HG02588 (cell line): Measurements from ENCODE around the gene POC1A.

ENCODE experiments used
- ATAC-seq: cut with Tn5 transposase; IDR thresholded peaks from one replicate; pipeline ENCODE4 v1.9.1; 2021; ENCODE audit warnings: mild to moderate bottlenecking, moderate library complexity; ENCODE audit not compliant: unreplicated experiment

The POC1A gene

DNA sequence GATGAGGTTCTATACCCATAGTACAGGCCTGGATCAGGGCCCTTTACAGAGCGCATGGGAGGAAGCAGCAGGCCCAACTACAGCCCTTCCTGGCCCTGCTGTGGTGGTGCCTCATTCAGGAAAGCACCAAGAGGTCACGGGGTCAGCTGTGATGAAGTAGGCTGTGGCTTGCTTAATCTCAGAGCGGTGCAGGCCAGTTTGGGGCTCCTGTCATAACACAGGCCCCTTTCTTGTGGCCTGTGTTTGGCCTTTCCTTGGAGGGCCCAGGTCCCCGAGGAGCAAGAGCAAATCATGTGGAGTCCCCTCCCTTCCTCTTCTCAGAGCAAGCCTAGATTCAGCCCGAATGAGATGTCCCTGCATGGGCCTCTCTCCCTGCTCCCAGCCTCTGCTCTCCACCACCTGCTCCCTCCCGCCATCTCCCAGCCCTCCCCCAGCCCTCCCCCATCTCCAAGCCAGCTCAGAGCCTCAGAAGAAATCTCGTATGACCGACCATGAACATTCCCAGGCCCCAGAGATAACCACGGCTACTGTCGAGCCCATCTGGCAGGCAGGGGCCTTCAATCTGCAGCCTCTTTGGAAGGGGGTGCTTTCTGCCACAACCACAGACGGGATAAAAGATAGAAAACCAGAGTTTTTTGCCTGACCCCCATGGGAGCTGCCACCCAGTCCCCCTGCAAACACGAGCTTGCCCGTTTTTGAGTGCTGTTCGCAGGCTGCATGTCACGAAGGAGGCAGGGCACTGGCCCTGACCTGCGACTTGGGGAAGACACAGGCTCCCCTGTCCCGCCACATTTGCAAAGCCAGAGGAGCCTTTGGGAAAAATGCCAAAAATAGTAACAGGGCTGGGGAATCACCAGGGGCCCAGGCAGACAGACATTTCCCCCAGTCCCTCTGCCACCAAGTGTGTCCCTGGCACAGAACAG is 65.5 kb downstream of the POC1A start:
- ATAC-seq = no peak

DNA sequence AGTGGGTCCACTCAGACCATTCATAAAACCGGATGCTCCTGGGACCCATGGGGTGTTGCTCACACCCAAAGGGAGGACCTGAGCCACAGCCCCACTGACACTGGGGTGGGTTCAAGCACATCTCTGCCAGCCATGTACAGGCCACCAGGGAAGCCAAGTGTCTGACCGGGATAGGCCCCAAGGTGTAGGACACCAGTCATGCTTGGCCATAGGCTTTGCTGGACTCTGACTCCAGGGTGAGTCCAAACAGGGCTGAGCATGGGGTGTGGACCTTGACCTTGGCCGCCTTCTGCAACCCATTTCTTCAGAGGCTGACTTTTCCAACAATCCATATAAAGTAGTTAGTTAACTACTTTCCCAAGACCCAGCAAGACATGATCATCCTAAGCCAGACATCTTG is 66.5 kb downstream of the POC1A start:
- ATAC-seq = no peak

DNA sequence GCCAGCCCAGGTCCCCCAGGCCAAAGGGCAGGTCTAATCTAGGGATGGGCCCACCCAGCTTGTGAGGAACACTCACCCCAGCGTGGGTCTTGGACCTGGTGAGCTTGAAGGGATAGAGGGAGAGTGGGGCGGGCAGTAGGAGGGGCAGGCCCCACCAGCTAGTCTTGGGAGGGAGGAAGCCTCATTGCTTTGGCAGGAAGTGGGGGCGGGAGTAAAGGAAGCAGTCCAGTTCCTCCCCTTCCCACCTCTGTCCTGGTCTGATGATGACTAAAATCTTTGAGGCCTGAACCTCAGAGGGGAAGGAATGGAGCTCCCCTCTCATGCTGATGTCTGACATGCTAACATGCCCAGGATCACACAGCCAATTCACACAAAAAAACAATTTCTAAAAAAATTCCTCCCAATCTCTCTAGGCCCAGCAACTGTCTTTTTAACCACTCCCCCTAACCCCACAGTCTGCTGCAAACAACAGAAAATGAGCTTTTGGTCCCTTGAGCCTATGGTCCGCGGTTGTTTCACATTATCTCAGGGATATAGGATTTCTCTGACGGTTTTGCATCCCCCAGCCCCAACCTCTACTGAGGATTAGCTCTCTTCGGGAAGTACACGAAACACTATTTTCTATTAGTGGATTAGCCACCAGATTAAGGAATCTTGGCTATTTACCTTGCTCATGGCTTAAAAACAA is 67.1 kb downstream of the POC1A start:
- ATAC-seq = no peak

DNA sequence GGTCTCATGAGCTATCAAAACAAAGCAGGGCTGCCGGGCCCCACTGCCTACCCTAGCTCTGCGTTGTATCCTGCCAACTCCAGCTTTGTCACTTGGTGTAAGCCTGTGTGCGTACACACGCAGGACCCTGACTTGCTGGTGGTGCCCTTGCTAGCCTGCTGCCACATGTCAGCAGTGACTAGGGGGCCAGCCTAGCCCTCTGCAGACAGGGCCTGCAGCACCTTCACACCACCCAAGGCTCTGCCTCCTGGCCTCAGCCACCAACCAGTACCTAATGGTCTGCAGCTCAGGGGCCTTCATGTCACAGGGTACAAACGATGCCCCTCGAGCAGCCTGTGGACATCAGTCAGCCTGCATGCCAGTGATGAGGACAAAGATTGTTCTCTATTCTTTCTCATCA is 67.8 kb downstream of the POC1A start:
- no peak for ATAC-seq

DNA sequence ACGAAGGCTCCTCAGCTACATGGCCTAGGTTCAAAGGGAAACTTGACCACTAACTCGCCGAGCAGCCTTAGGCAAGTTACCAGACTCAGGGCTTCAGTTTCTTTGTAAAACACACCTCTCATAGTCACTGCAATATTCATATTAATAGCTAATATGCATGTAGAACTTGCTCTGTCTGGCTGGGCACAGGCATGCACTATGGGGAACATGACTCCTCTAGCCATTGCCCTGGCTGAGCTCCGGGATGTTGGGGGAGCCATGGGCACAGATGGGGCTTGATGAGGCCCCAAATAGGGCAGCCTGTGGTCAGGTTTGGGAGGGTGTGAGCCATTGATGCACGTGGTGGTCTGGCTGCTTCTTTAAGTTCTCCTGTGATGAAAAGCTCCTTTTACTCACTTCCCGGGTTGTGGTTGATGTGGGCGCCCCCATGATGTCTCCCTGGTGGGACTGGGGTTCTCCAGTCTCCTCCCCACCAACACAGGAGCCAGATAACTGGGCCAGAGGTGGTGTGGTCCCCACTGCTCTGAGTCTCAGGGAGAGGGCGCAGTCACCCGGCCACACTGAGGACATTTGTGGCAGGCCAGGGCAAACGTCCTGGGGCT is 68.4 kb downstream of the POC1A start:
- no peak for ATAC-seq

DNA sequence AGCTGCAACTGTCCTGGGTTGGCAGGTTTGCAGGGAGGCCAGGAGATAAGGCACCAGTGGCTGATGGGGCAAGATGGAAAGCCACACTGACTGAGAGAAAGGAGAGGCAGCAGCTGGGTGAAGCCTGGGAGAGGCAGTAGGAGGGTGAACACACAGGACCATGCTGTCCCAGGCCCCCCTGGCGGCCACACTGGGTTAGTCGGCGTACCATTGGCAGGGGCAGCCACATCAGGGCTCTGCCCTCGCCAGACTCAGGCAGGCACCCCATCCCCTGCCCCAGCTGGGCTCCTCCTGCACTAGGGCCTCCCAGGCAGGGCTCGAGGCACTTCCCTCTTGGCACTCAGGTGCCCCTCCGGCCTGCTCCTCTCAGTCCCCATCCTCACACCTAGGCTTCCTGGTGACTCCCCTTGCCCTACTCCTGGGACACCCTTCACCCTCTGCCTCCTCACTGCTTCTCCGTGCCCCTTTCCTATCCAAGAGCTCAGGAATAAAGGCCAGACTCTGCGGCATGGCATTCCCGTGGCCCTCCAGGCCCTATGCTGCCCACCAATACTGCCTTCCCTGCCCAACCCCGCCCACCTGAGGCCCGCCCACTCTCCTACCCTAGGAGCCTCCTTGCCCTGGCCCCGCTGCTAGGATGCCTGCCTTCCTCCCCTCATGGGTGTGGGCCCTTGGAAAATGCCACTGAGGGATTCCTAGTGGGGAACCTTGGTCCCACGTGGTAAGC is 69.1 kb downstream of the POC1A start:
- ATAC-seq = no peak

DNA sequence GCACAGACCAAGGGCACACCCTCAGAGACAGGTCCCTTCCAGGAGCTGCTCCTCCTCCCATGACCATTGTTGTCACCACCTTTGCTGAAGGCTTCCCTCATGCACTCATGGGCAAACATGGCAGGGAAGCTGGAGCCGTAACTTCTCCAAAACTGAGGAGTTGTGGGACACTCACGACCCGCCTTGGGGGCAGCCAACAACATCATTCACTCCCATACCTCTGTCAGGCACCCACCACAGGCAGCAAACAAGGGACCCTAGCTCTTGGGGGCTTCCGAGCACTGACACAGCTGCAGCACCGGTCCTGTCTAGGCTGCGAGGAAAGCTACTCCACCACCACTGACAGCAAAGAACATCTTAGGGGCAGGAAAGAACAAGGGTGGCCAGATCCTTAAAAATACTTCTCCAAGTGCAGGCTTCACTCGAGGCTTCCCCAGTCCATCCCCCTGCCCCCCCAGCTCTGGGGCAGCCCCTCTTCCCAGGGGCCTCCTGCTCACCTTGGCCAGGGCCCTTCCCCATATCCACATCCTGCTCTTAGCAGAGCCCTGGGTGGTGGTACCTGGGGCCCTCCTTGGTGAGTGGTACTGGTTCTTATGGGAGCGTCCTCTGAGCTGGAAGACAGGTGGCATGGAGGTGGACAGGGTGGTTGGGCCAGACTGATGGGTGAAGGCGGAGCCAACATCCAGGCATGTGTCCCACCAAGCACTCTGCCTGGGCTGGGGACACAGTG is 69.8 kb downstream of the POC1A start:
- ATAC-seq = no peak

DNA sequence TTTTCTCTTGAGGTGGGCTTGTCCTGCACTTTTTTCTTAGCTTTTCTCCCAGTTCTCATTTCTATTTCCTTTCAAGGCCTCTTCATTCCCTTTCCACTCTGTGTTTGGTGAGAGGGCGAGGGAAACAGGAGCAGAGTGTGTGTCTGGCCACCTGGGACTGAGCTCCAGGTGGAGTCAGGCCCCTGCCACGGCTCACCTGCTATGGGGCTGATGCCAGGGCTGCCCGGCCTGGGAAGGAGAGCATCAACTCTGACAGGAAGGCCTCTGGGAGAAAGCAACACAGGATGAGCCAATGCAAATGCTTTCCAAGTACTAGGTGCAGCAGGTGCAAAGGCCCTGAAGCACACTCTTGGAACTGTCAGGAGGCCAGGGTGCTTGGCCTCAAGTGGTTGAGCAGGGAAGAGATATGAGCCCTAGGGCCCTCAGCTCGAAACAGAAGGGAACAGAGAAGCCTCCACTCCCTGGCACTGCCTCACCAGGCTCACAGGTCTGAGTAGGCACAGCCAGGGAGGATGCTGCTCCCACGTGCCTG is 70.6 kb downstream of the POC1A start:
- no peak for ATAC-seq

DNA sequence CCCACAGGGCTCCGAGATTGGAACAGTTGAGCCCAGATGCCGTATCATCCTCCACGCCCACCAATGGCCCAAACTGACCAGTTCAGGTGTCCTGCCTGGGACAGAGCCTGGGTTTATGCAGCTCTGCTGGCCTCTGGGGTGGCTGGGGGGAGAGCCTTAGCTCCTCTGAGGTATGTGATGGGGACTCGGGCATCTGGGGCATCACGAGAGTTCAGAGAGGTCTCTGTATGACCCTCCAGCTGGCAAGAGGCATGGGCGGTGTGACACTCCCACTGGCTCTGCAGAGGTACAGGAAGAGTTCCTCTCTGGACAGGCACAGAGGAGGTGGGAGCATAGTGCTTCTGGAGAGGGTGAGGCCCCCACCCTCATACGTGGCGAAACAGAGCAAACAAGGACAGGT is 71.3 kb downstream of the POC1A start:
- no peak for ATAC-seq

DNA sequence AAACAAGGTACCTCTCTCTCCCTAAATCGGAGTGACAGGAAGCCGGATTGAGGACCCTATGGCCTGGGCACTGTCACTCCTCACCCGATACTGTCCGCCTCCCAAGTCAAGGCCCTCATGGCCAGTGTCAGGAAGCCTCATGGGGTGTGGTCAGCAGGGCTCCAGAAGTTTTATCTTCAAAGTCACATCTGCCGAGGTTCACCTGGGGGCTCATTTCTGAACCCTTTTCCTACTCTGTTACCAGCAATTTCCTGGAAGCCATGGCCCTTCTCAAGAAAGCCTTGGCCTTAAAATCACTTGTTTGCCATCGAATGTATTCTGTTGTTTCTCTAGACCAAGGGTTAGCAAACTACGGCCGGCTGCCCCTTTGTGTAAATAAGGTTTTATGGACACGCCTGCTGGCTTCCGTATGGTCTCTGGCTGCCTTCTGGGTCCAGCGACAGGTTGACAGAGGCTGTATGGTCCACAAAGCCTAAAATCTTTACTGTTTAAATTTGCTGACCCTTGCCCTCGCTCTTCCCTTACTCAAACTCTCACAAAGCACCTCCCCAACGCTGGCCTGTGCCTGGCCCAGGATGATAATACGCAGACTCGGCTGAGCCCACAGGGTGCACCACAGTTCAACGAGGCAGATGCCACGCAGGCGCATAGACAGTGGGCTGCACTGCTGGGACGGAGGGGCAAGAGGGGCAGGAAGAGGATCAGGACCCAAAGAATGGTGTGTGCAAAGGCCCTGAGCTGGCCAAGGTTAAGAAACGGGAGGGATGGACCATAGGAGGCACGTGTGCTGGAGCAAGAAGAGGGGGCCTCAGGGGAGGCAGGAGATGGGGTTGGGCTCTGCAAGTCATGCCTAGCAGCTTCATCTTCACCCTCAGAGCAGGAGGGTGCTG is 73.1 kb downstream of the POC1A start:
- ATAC-seq = no peak

DNA sequence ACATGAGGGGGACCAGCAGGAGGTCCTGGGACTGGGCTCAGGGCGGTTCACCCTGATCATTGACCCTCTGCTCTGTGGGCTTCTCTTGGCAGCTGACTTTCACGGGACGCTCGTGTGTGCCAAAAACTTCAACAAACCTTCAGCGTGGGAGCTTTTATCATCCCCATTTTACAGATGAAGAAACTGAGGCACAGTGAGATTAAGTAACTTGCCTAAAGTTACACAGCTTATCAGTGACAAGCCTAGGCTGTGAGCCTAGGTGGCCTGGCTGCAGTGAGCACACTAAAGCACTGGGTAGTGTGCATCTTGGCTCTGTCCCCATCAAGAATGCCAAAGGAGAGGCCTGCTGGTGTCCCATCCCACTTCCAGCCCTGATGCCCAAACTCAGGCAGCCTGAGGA is 74.3 kb downstream of the POC1A start:
- no peak for ATAC-seq

DNA sequence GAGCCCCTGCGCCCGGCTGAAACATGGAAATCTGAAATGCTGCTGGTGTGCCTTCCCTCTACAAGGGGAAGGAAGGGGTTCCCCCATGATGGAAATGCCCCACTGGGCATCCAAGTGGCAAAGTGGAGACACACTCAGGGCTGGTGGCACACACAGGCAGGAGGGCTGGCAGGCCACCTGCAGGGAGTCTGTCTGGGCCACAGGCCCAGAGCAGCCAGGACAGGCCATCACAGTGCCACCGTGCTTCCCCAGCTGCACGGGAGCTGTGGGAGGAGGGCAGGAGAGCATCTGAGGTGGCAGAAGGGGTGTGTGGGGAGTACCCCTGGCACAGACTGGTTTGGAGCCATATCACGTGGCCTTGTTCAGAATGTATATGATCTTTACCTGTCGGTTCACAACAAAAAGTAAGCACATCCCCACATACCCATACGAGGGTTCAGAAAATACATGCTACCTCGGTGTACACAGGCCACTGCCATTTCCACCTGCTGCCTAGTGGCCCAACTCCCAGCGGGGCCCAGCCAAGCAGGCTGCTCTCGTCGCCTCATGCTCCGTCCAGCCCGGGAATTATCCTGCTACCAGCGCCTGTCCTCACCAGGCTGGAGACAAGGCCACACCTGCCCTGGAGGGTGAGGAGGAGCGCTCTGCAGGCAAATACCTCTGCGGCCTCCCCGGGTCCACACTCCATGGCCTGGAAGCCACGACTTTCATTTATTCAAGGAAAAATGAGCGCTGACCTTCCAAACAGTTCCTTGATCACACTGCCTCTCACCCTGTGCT is 75.3 kb downstream of the POC1A start:
- ATAC-seq = no peak

DNA sequence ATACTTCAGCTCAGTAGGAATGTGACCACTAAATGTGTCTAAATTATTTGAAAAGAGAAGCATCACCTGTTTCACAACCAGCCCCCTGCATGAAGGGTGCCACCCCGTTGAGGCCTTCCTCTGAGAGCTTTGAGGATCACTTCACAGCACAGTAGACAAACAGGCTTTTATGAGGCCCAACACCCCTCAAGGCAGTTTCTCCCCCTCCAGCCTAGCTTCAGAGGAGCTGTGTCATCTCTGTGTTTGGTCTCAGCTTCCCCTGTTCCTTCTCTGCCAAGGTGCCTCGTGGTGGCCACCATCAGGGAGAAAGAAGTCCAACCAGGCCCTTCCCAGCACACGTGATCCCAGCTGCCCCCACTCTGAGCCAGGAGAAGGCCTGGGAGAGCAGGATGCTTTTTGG is 76.3 kb downstream of the POC1A start:
- no peak for ATAC-seq

DNA sequence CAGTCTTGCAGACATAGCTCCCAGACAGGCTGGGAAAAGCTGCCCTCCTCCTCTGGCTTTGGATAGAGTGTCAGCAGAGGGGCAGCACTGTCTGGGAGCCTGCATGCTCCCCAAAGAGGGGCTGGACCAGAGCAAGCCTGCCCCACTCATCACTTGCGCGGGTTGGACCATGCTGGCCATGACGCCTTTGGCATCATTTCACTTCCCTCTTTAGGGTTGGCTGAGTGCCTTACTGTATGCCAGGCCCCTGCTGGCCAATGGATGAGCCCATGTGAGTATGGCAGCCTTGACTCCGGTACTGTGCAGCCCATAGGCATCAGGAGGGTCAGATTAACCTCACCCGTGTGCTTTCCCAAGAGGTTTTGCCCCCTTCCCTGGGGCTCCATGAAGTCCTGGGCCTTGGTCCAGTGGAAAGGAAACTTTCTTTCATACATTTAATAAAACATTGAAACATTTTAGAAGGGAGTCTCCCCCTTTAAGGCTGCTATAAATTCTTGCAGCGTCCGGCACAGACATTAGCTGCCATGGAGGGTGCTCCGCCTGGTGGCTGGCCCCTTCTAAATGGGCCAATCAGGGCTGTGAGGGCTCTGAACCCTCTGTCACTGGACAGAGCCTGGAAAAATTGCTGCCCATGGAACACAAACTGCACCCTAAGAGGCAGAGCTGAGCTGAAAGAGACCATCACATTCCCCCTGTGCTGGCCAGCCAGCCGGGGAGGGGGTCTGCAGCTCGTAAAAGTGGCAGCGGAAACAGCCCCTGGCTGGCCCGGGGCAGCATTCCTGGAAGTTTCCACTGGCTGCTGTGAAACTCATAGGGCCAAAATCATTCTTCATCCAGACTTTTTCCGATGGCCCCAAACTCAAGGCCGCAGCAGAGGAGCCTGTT is 77.1 kb downstream of the POC1A start:
- no peak for ATAC-seq

DNA sequence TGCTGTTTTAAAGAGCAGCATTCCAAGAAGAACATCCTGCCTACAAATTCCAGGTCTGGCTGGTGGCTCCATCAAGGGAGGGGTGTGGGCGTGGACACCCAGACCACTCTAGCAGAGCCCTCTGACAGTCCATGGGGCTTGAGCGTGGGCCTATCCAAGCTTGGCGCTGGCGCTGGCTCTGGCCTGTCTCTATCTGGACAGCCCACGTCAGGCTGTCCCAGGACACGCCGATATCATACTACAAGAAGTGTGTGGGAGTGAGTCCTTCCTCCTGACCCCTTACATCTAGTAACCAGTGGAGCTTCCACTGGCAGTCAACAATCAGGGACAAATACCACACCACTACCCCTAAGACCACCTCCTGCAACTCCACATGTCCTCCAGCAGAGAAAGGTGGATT is 80.7 kb downstream of the POC1A start:
- no peak for ATAC-seq

DNA sequence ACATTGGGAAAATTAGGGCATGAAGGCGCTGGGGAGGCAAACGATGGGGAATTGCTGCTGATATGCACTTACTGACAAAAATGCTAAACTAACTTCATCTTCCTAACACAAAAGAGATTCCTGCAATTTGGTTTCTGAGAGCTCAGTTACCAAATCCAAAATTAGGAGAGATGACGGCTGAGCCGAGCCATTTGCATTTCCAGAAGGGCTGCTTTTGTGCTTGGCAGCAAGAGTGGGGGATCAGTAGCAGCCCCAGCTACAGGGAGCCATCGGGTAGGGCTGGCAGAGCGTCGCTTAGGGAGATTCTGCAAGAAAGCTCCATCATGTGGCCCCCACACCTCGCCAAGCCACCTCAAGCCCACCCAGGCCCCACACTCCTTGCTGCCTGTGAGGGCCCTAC is 81.8 kb downstream of the POC1A start:
- no peak for ATAC-seq

DNA sequence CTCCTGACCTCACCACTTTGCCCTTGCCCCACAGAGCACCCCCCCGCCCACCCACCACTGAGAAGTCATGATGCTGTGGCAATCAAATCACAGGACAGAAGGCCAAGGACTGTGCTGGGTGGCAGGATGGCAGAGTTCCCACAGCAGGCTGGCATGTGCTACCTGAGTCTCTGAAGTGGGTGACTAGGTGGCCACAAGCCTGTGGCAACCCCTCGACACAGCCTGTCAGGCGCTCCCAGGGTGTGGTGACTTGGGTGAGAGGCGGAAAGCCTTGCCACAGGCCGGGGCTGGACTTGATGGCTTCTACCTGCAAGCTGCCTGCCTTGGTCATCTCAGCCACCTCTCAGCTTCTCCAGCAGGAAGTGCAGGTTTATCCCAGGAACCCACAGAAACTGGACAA is 82.2 kb downstream of the POC1A start:
- no peak for ATAC-seq
